ENCODE results near the gene OBSL1.

Gene OBSL1

GRCh38 chr2:219548990-219549389 is 22.3 kb downstream of the OBSL1 start:
- no peak for DNase-seq

GRCh38 chr2:219547621-219548020 is 23.7 kb downstream of the OBSL1 start:
- no peak for DNase-seq

- DNase-seq = no peak
These were observed 25.4 kb downstream of the OBSL1 start for GRCh38 chr2:219545943-219546352.

GRCh38 chr2:219545295-219545942 is 25.9 kb downstream of the OBSL1 start:
- no peak for DNase-seq

- DNase-seq = no peak
These were observed 26.8 kb downstream of the OBSL1 start for GRCh38 chr2:219544567-219544966.

GRCh38 chr2:219543596-219544358 is 27.6 kb downstream of the OBSL1 start, which contains the start of the genes CHPF and TMEM198:
TSS of gene CHPF (minus strand) at chr2:219543809. CDS start at chr2:219543538, 271 bp downstream.
TSS of gene TMEM198 (plus strand) at chr2:219544028. CDS start at chr2:219544728, 700 bp downstream.
- DNase-seq = peak; percentile 99

- peak; percentile 66 for DNase-seq
These were observed 28.3 kb downstream of the OBSL1 start for GRCh38 chr2:219542931-219543595.

- peak; percentile 90 for DNase-seq
These were observed 29.6 kb downstream of the OBSL1 start for GRCh38 chr2:219541611-219542180.

- DNase-seq = no peak
These were observed 30.4 kb downstream of the OBSL1 start for GRCh38 chr2:219540784-219541504.

GRCh38 chr2:219539926-219540678 is 31.2 kb downstream of the OBSL1 start:
- no peak for DNase-seq

- no peak for DNase-seq
These were observed 32.2 kb downstream of the OBSL1 start for GRCh38 chr2:219538956-219539788.

GRCh38 chr2:219538504-219538951 is 32.8 kb downstream of the OBSL1 start:
- no peak for DNase-seq

GRCh38 chr2:219537657-219538488 is 33.5 kb downstream of the OBSL1 start:
- DNase-seq = no peak

- DNase-seq = no peak
These were observed 34.4 kb downstream of the OBSL1 start for GRCh38 chr2:219536967-219537366.

GRCh38 chr2:219536425-219536824 is 34.9 kb downstream of the OBSL1 start:
- no peak for DNase-seq

GRCh38 chr2:219533930-219534661 is 37.2 kb downstream of the OBSL1 start:
- DNase-seq = no peak

- no peak for DNase-seq
These were observed 39.0 kb downstream of the OBSL1 start for GRCh38 chr2:219532378-219532649.

GRCh38 chr2:219531639-219532377 is 39.5 kb downstream of the OBSL1 start:
- no peak for DNase-seq
